A549 (cell line): ENCODE data around the gene VOPP1. TPM values are rescaled to one million over a fixed set of nuclear protein-coding genes. Genes with fewer than 3 reads are reported as not detected.

Experiments
- ATAC-seq, 2 experiments: fragments of 200-7000 bp in 1 of 2; fragments of >200 bp in 1 of 2; cut with Nextera tagmentation in 1 of 2; cut with Tn5 transposase in 1 of 2; 3 replicates each; pipeline versions ENCODE4 v1.8.0 to v1.9.1; 2018 to 2020; ENCODE audit warnings: mild to moderate bottlenecking in 1 of 2, moderate library complexity in 1 of 2
- CTCF ChIA-PET: fragments of 300-600 bp; sonication (Branson Sonifier 250); formaldehyde crosslinking; extraction: SDS; loops from one replicate; lab custom pipeline; 2021; ENCODE audit warnings: antibody characterized with exemption, inconsistent platforms; lab: Yijun Ruan, JAX
- POLR2A ChIA-PET: fragments of 350-600 bp; formaldehyde crosslinking; extraction: SDS; loops from one replicate; lab custom pipeline; 2021; ENCODE audit warnings: antibody characterized with exemption, inconsistent platforms; lab: Yijun Ruan, JAX
- DNase-seq, 2 experiments: peaks; one replicate each; pipeline versions ENCODE4 v3.0.0 to v3.0.0-alpha.2; 2011 to 2016; ENCODE audit warnings: low read depth in 1 of 2, low spot score in 1 of 2
- FAIRE-seq: peaks from 2 replicates; lab custom pipeline; 2011; peaks lifted over from hg19 to GRCh38; lab: Jason Lieb, UNC
- H3K27ac ChIP-seq, 2 experiments: fragments of >200 bp; sonication (Bioruptor Twin); formaldehyde crosslinking; 3 replicates each; pipeline ENCODE4 v1.5.1; 2016 to 2017
- H3K4me1 ChIP-seq: fragments of >200 bp; sonication (Bioruptor Twin); formaldehyde crosslinking; 3 replicates; pipeline ENCODE4 v1.6.1; 2016
- H3K4me2 ChIP-seq: fragments of >200 bp; sonication (Bioruptor Twin); formaldehyde crosslinking; 3 replicates; pipeline ENCODE4 v1.6.1; 2016
- H3K4me3 ChIP-seq: fragments of >200 bp; sonication (Bioruptor Twin); formaldehyde crosslinking; 3 replicates; pipeline ENCODE4 v1.5.1; 2016
- H3K9me3 ChIP-seq: fragments of >200 bp; sonication (Bioruptor Twin); formaldehyde crosslinking; 3 replicates; pipeline ENCODE4 v1.6.1; 2016
- BCL3 ChIP-seq: fragments of >200 bp; sonication (Bioruptor Twin); formaldehyde crosslinking; IDR thresholded peaks from 3 replicates; pipeline ENCODE4 v1.6.1; 2016
- CHD4 ChIP-seq: fragments of 200-600 bp; sonication (generic); IDR thresholded peaks from 2 replicates; pipeline ENCODE4 v1.6.1; 2016; ENCODE audit warnings: antibody characterized with exemption, mild to moderate bottlenecking, borderline replicate concordance
- EHF ChIP-seq: fragments of 250-450 bp; sonication (Bioruptor Pico); IDR thresholded peaks from 2 replicates; pipeline ENCODE4 v1.5.0; 2020; ENCODE audit warnings: mild to moderate bottlenecking
- HDAC2 ChIP-seq: fragments of 200-600 bp; sonication (generic); IDR thresholded peaks from 2 replicates; pipeline ENCODE4 v1.6.1; 2016
- HES2 ChIP-seq: fragments of >200 bp; sonication (Bioruptor Twin); formaldehyde crosslinking; IDR thresholded peaks from 2 replicates; pipeline ENCODE4 v1.6.1; 2016
- HOXB5 ChIP-seq: fragments of 250-450 bp; sonication (Bioruptor Pico); IDR thresholded peaks from 2 replicates; pipeline ENCODE4 v1.5.0; 2020; ENCODE audit warnings: mild to moderate bottlenecking, moderate library complexity
- JUN ChIP-seq, 2 experiments: fragments of >200 bp; sonication (Bioruptor Twin); formaldehyde crosslinking; IDR thresholded peaks; 2 replicates in 1 of 2; 3 replicates in 1 of 2; pipeline ENCODE4 v1.6.1; 2016 to 2017
- MAFK ChIP-seq: fragments of 450-650 bp; IDR thresholded peaks from 2 replicates; pipeline ENCODE4 v1.6.1; 2014; ENCODE audit not compliant: partially characterized antibody
- MYC ChIP-seq: IDR thresholded peaks from 2 replicates; pipeline ENCODE4 v1.6.1; 2012; ENCODE audit warnings: mild to moderate bottlenecking, inconsistent platforms, low read length, improper control_type of control experiment, borderline replicate concordance
- NR3C1 ChIP-seq: fragments of >200 bp; sonication (Bioruptor Twin); formaldehyde crosslinking; IDR thresholded peaks from 3 replicates; pipeline ENCODE4 v1.6.1; 2017
- POLR2AphosphoS2 ChIP-seq: conservative IDR thresholded peaks from 2 replicates; pipeline ENCODE4 v1.6.1; 2012; ENCODE audit warnings: low read length, improper control_type of control experiment, inconsistent platforms
- REST ChIP-seq: fragments of 200-600 bp; sonication (generic); IDR thresholded peaks from 2 replicates; pipeline ENCODE4 v1.6.1; 2016; ENCODE audit warnings: antibody characterized with exemption, mild to moderate bottlenecking, moderate library complexity
- RFX5 ChIP-seq: fragments of 450-650 bp; IDR thresholded peaks from 2 replicates; pipeline ENCODE4 v1.7.1; 2014; ENCODE audit warnings: antibody characterized with exemption, mild to moderate bottlenecking, moderate library complexity
- USF2 ChIP-seq: fragments of 450-650 bp; IDR thresholded peaks from 2 replicates; pipeline ENCODE4 v1.6.1; 2014; ENCODE audit warnings: antibody characterized with exemption
- ZC3H11A ChIP-seq: fragments of 450-650 bp; IDR thresholded peaks from 2 replicates; pipeline ENCODE4 v1.6.1; 2014; ENCODE audit warnings: antibody characterized with exemption, mild to moderate bottlenecking
- ZFP36 ChIP-seq: fragments of 450-650 bp; IDR thresholded peaks from 2 replicates; pipeline ENCODE4 v1.6.1; 2014; ENCODE audit warnings: borderline replicate concordance; ENCODE audit not compliant: partially characterized antibody
- ZNF302 ChIP-seq: fragments of 250-450 bp; sonication (Bioruptor Pico); IDR thresholded peaks from 2 replicates; pipeline ENCODE4 v1.9.0; 2021; ENCODE audit warnings: inconsistent platforms, mild to moderate bottlenecking, moderate library complexity
- WGBS: methylation state at CpG from one replicate; pipeline ENCODE4 v1.1.6; 2017; ENCODE audit errors: missing lambda C conversion rate; 5-methylcytosine and 5-hydroxymethylcytosine counted together
- polyA plus RNA-seq, 4 experiments: library from polyadenylated mRNA; depleted of rRNA in 3 of 4; stranded (reverse); fragments of >200 nt; fragmentation: RNase III in 1 of 4; extraction: RNeasy Plus Mini Kit Qiagen cat#74134 plus additional on column Dnase treatment in 1 of 4; gene quantifications; 2 replicates in 3 of 4; 3 replicates in 1 of 4; pipeline ENCODE4 v1.2.3, GENCODE V29; 2011 to 2017

VOPP1 gene
- polyA plus RNA-seq, 2 of the 4 experiments (the other 2 are of a cell fraction) = 68.1 to 73.4 TPM

GRCh38 chr7:55527307-55527706 is 45.0 kb downstream of the VOPP1 start:
- Histone ChIP-seq H3K27ac (no peak overlapping the region), H3K4me1 (peaks cover 6% of the 10 kb centered on the region), H3K4me2 (no peak overlapping the region), H3K9me3 (no peaks in the 10 kb centered on the region), H3K4me3 (no peak overlapping the region)
- TF ChIP-seq RFX5 (no peak), BCL3 (no peak), HDAC2 (no peak), ZNF302 (CRISPR knock-in tag) (no peak), EHF (no peak), CHD4 (no peak), HOXB5 (no peak), USF2 (no peak), HES2 (no peak), MAFK (no peak), NR3C1 (no peak), POLR2AphosphoS2 (no peak), MYC (no peak), ZC3H11A (no peak), JUN (IDR thresholded peaks at IDR 0.05) (no peak), ZFP36 (no peak)
- 89% methylated on average over 4 of the region's 4 CpGs for WGBS
- no peak for ATAC-seq
- no peak for DNase-seq
- POLR2A ChIA-PET = no interaction called here
- FAIRE-seq = no peak
- CTCF ChIA-PET = no interaction called here

- no peak for TF ChIP-seq HES2
- TF ChIP-seq REST = peak; percentile 44; the same call in 1 of the 2 replicates
- no peak for TF ChIP-seq USF2
- TF ChIP-seq HDAC2 = no peak
- Histone ChIP-seq H3K4me1 (peaks cover under 1% of the 10 kb centered on the region; the same call in 1 of the 3 replicates), H3K4me3 (no peak overlapping the region), H3K4me2 (no peak overlapping the region), H3K9me3 (no peaks in the 10 kb centered on the region), H3K27ac (no peak overlapping the region)
- 84% methylated on average over 5 of the region's 5 CpGs for WGBS
- ChIA-PET CTCF (no interaction called here), POLR2A (no interaction called here)
- ATAC-seq = no peak
- DNase-seq = no peak
- no peak for FAIRE-seq
Measured at GRCh38 chr7:55526770-55527169, 45.5 kb downstream of the VOPP1 start.
